Upper lobe of right lung (tissue), 1 donor: ENCODE measurements around the gene G6PC3. TPM values are rescaled to one million over a fixed set of nuclear protein-coding genes. Genes with fewer than 3 reads are reported as not detected.
A peak's percentile ranks its signal among the peaks of the same experiment; 100 is the strongest.

Experiments used
- ATAC-seq: fragments of 200-7000 bp; cut with Tn5 transposase; one replicate; pipeline ENCODE4 v1.9.1; 2020; ENCODE audit warnings: mild to moderate bottlenecking, moderate library complexity
- DNase-seq: peaks from one replicate; pipeline ENCODE4 v3.0.0-alpha.2; 2020
- H3K27ac ChIP-seq: fragments of 200-600 bp; one replicate; pipeline ENCODE4 v1.8.0; 2022
- H3K27me3 ChIP-seq: fragments of 200-600 bp; one replicate; pipeline ENCODE4 v1.8.0; 2022; ENCODE audit warnings: mild to moderate bottlenecking
- H3K36me3 ChIP-seq: fragments of 200-600 bp; one replicate; pipeline ENCODE4 v1.8.0; 2022
- H3K4me1 ChIP-seq: fragments of 200-600 bp; one replicate; pipeline ENCODE4 v1.8.0; 2022
- H3K4me3 ChIP-seq: fragments of 200-600 bp; one replicate; pipeline ENCODE4 v1.8.0; 2022; ENCODE audit warnings: mild to moderate bottlenecking
- H3K9me3 ChIP-seq: fragments of 200-600 bp; one replicate; pipeline ENCODE4 v1.8.0; 2022
- intact Hi-C: fragments of 100-400 bp; cut with DNase I; formaldehyde crosslinking; loops from one replicate; pipeline ENCODE4 v1.11.0; 2022
- total RNA-seq: library from RNA; stranded (reverse); fragmentation: NEBNext Ultra II Directional; extraction: Animal tissue kit (Norgen Biotek cat#: 25700); gene quantifications from one replicate; pipeline ENCODE4 v1.2.1, GENCODE V29; 2021
- TF ChIP-seq, protein P1 (sequence below): fragments of 200-600 bp; IDR thresholded peaks from one replicate; pipeline ENCODE4 v1.8.0; 2022; ENCODE audit warnings: antibody characterized with exemption
- donor health status: DM: no; HTN: yes; CAD: no; lungs with severe emphysema.

G6PC3 gene
- total RNA-seq, 1 donor from 2014 or later: 39.7 TPM

DNA sequence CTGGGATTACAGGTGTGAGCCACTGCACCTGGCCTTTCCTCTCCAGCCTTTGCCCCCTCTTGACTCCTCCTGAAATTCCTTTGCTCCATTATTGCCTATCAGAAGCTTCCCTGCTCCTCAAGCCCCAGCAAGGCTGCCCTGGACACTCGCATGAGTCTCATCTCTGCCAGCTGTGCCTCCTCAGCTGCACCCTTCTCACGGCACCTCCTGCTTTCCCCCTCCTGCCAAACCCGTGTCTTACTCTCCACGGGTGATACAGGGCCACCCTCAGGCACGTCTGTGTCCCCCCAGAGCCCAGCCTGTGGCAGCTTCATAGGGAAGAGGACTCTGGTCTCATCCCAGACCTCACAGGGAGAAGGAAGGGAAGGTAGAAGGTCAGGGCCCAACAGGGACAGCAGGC, 15.4 kb downstream of the G6PC3 start:
- no peaks in the 10 kb centered on the region for H3K9me3 ChIP-seq
- no peak overlapping the region for H3K4me3 ChIP-seq
- peak; percentile 3 for ATAC-seq
- no peaks in the 10 kb centered on the region for H3K4me1 ChIP-seq
- DNase-seq: no peak
- H3K27me3 ChIP-seq: no peaks in the 10 kb centered on the region
- H3K27ac ChIP-seq: no peak overlapping the region
- intact Hi-C loops: no loop called here
- TF ChIP-seq, protein P1, sequence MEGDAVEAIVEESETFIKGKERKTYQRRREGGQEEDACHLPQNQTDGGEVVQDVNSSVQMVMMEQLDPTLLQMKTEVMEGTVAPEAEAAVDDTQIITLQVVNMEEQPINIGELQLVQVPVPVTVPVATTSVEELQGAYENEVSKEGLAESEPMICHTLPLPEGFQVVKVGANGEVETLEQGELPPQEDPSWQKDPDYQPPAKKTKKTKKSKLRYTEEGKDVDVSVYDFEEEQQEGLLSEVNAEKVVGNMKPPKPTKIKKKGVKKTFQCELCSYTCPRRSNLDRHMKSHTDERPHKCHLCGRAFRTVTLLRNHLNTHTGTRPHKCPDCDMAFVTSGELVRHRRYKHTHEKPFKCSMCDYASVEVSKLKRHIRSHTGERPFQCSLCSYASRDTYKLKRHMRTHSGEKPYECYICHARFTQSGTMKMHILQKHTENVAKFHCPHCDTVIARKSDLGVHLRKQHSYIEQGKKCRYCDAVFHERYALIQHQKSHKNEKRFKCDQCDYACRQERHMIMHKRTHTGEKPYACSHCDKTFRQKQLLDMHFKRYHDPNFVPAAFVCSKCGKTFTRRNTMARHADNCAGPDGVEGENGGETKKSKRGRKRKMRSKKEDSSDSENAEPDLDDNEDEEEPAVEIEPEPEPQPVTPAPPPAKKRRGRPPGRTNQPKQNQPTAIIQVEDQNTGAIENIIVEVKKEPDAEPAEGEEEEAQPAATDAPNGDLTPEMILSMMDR: no peak
- H3K36me3 ChIP-seq: peaks cover 84% of the 10 kb centered on the region

DNA sequence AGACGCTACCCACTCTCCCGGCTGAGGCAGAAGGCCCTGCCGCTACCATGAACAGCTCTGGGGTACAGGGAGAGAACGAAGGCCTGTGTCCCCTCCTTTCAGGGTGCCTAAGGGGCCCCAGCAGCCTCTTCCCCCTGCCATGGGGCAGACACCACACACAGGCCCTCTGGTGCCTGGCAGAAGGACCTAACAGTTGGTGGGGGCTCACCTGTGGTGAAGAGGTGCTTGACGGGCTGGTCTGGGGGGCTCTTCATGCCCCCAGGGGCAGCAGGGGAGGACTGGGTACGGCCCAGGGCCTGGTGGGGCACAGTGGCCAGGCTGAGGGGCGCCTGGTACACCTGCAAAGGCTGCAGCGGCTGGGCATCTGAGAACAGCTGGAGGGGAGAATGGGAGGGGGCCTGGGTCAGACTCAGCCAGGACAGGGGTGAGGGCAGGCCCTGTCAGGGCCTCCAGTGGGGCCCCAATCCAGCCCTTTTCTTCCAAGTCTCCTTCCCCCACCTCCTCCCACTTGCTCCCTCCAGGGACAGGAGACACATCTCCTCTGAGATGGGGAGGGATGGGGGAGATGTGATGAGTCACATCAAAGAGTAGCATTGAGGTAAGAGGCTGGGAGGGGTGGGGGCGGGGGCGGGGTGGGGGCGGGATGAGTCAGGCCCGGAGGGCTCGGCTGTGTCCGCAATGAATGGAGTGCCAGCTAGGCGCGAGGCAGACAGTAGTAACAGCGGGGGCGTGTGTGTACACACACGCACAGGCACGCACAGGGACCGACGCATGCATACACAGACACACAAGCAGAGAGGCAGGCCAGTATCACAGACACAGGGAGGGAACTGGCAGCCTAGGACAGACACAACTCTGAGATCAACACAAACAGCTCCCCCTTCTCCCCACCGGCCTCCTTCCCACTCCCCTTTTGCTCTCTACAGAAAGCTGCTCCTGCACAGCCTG, 16.1 kb downstream of the G6PC3 start:
- H3K4me1 ChIP-seq: no peaks in the 10 kb centered on the region
- H3K27me3 ChIP-seq: no peaks in the 10 kb centered on the region
- intact Hi-C loops: no loop called here
- H3K36me3 ChIP-seq: peaks cover 90% of the 10 kb centered on the region
- no peaks in the 10 kb centered on the region for H3K9me3 ChIP-seq
- H3K27ac ChIP-seq: peak overlapping the region; percentile 58
- peak; percentile 24 for ATAC-seq
- no peak overlapping the region for H3K4me3 ChIP-seq
- TF ChIP-seq, protein P1: no peak
- DNase-seq: no peak

GRCh38 chr17:44087319-44087718, 16.8 kb downstream of the G6PC3 start:
- no peaks in the 10 kb centered on the region for H3K27me3 ChIP-seq
- TF ChIP-seq, protein P1: no peak
- DNase-seq (no peak), ATAC-seq (no peak)
- H3K27ac ChIP-seq: no peak overlapping the region
- H3K4me1 ChIP-seq: no peaks in the 10 kb centered on the region
- no peaks in the 10 kb centered on the region for H3K9me3 ChIP-seq
- no peak overlapping the region for H3K4me3 ChIP-seq
- peaks cover 90% of the 10 kb centered on the region for H3K36me3 ChIP-seq
- intact Hi-C loops: no loop called here

DNA sequence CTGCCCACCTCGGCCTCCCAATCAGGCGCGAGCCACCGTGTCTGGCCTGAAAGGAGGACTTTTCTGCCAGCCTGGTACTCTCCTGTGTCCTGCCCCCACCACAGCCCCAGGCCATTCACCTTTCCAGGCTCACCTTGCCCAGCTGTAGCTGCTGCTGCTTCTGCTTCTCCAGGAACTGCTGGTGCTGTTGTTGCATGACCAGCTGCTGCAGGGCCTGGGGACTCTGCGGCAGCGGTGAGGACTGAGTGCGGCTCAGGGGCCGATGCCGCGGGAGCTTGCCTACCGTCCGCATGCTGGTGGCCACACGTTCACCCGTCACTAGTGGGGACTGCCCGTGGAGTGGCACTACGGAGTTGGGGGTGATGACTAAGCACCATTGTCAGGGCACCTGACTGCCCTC, 17.7 kb downstream of the G6PC3 start:
- Histone ChIP-seq H3K4me3 (no peak overlapping the region), H3K27me3 (no peaks in the 10 kb centered on the region), H3K27ac (no peak overlapping the region), H3K9me3 (no peaks in the 10 kb centered on the region), H3K4me1 (no peaks in the 10 kb centered on the region), H3K36me3 (peaks cover 90% of the 10 kb centered on the region)
- TF ChIP-seq, protein P1: no peak
- intact Hi-C loops: no loop called here
- ATAC-seq: no peak
- DNase-seq: no peak

DNA sequence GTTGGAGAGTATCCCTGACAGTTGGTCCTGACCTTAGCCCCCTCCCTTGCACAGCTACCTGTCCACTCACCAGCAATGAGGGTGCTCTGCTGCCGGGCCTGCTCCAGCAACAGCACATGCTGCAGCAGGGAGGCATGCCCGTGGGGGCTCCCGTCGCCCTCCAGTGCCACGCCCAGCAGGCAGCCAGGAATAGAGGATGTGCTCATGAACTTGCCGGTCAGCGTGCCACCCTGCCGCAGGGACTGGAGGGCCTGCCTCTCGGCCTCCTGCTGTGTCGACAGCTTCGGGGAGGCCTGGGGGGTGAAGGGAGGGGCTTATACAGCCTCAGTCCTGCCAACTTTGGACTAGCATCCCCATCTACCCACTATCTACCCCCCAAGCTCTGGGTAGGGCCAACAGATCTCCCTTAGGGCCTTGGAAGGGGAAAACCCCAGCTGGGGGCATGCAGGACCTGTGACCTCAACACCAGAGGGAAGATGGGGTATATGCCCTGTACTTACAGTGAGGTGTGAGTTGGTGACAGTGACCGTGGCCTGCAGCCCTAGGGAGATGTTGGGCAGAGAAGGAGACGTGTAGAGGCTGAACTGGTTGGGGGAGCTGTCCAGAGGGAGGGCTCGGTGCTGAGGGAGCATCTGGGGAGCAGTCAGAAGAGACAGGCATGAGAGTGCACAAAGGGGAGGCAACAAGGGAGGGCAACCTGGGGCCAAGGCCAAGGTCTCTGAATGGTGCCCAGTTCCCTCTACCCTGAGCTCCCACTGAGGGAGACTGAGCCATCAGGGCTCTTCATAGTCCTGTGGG, 20.9 kb downstream of the G6PC3 start:
- intact Hi-C loops: no loop called here
- Histone ChIP-seq H3K9me3 (no peaks in the 10 kb centered on the region), H3K4me3 (no peak overlapping the region), H3K4me1 (peaks cover 11% of the 10 kb centered on the region), H3K27me3 (no peaks in the 10 kb centered on the region), H3K36me3 (peaks cover 64% of the 10 kb centered on the region), H3K27ac (no peak overlapping the region)
- no peak for ATAC-seq
- TF ChIP-seq, protein P1: no peak
- peak; percentile 36 for DNase-seq
